DND-41 (cell line): ENCODE results near the gene HUS1B.

Source experiments
- ATAC-seq: fragments of 200-7000 bp; cut with Tn5 transposase; 3 replicates; pipeline ENCODE4 v1.9.1; 2021; ENCODE audit warnings: low read depth; ENCODE audit not compliant: insufficient read depth
- DNase-seq: peaks from one replicate; pipeline ENCODE4 v3.0.0-alpha.2; 2020
- H2AFZ ChIP-seq: 2 replicates; pipeline ENCODE4 v1.6.0; 2012; ENCODE audit warnings: low read depth, low read length
- H3K27ac ChIP-seq: 2 replicates; pipeline ENCODE4 v1.5.1; 2012; ENCODE audit warnings: low read length, inconsistent platforms
- H3K27me3 ChIP-seq: fragments of 200-600 bp; sonication (generic); 2 replicates; pipeline ENCODE4 v1.6.0; 2012; ENCODE audit warnings: low read length, mild to moderate bottlenecking, inconsistent platforms; ENCODE audit not compliant: insufficient read depth, poor library complexity
- H3K36me3 ChIP-seq: 2 replicates; pipeline ENCODE4 v1.5.1; 2012; ENCODE audit warnings: low read length, inconsistent platforms; ENCODE audit not compliant: insufficient read depth
- H3K4me1 ChIP-seq: 2 replicates; pipeline ENCODE4 v1.5.1; 2012; ENCODE audit warnings: mild to moderate bottlenecking, low read length; ENCODE audit not compliant: insufficient read depth
- H3K4me2 ChIP-seq: 2 replicates; pipeline ENCODE4 v1.6.0; 2012; ENCODE audit warnings: mild to moderate bottlenecking, moderate library complexity, low read length, inconsistent platforms; ENCODE audit not compliant: insufficient read depth
- H3K4me3 ChIP-seq, 2 experiments: fragments of 200-600 bp in 1 of 2; shearing (Covaris generic) in 1 of 2; 2 replicates each; pipeline ENCODE4 v1.5.1; 2012 to 2016; ENCODE audit warnings: inconsistent platforms in 2 of 2, low read length in 2 of 2, mild to moderate bottlenecking in 2 of 2, low read depth in 1 of 2, moderate library complexity in 1 of 2
- H3K79me2 ChIP-seq: 2 replicates; pipeline ENCODE4 v1.6.0; 2012; ENCODE audit warnings: low read length, inconsistent platforms; ENCODE audit not compliant: insufficient read depth
- H3K9ac ChIP-seq: 2 replicates; pipeline ENCODE4 v1.6.0; 2012; ENCODE audit warnings: low read depth, mild to moderate bottlenecking, inconsistent platforms, low read length, moderate library complexity
- H3K9me3 ChIP-seq: 2 replicates; pipeline ENCODE4 v1.5.1; 2012; ENCODE audit warnings: low read length, moderate library complexity, mild to moderate bottlenecking, inconsistent platforms; ENCODE audit not compliant: insufficient read depth, severe bottlenecking
- H4K20me1 ChIP-seq: 2 replicates; pipeline ENCODE4 v1.6.0; 2012; ENCODE audit warnings: low read length; ENCODE audit not compliant: insufficient read depth
- CTCF ChIP-seq: IDR thresholded peaks from 2 replicates; pipeline ENCODE4 v1.5.1; 2012; ENCODE audit warnings: borderline replicate concordance, low read length, moderate library complexity, mild to moderate bottlenecking; ENCODE audit not compliant: poor library complexity, severe bottlenecking; ENCODE audit errors: extremely low read depth
- EZH2 ChIP-seq: IDR thresholded peaks from 3 replicates; pipeline ENCODE4 v1.6.1; 2012; ENCODE audit warnings: borderline replicate concordance, low read depth, mild to moderate bottlenecking, moderate library complexity, low read length, inconsistent platforms; ENCODE audit not compliant: severe bottlenecking

HUS1B gene

GRCh38 chr6:659716-660581, 3.0 kb upstream of the HUS1B start:
- Histone ChIP-seq H3K27ac (peak overlapping the region; percentile 55), H3K9me3 (no peaks in the 10 kb centered on the region), H3K27me3 (no peaks in the 10 kb centered on the region), H3K36me3 (no peaks in the 10 kb centered on the region), H3K4me1 (peaks cover 23% of the 10 kb centered on the region), H4K20me1 (peaks cover 22% of the 10 kb centered on the region), H3K79me2 (peaks cover 30% of the 10 kb centered on the region), H3K4me3 (peak overlapping the region in 1 of 2 experiments; percentile 27; a peak in 1 of 4 replicates), H2AFZ (no peak overlapping the region), H3K4me2 (peak overlapping the region; percentile 49), H3K9ac (0 out of 2 replicates have a peak overlapping the region, but pooled peaks have one; percentile 6)
- TF ChIP-seq CTCF (no peak), EZH2 (no peak)
- DNase-seq = peak; percentile 61
- ATAC-seq = peak; percentile 91

- no peaks in the 10 kb centered on the region for H3K27me3 ChIP-seq
- H3K4me1 ChIP-seq = peaks cover 23% of the 10 kb centered on the region
- H3K4me3 ChIP-seq = no peak overlapping the region
- no peak overlapping the region for H3K27ac ChIP-seq
- peaks cover 21% of the 10 kb centered on the region for H4K20me1 ChIP-seq
- no peak for DNase-seq
- peaks cover 28% of the 10 kb centered on the region for H3K79me2 ChIP-seq
- H3K36me3 ChIP-seq = 0 out of 2 replicates have a peak, but pooled peaks cover 3% of the 10 kb centered on the region
- no peak for ATAC-seq
- no peak overlapping the region for H2AFZ ChIP-seq
- H3K4me2 ChIP-seq = no peak overlapping the region
- TF ChIP-seq CTCF = no peak
- no peak for TF ChIP-seq EZH2
- no peaks in the 10 kb centered on the region for H3K9me3 ChIP-seq
- no peak overlapping the region for H3K9ac ChIP-seq
These were observed 1.3 kb upstream of the HUS1B start for GRCh38 chr6:658244-658643.

DNA sequence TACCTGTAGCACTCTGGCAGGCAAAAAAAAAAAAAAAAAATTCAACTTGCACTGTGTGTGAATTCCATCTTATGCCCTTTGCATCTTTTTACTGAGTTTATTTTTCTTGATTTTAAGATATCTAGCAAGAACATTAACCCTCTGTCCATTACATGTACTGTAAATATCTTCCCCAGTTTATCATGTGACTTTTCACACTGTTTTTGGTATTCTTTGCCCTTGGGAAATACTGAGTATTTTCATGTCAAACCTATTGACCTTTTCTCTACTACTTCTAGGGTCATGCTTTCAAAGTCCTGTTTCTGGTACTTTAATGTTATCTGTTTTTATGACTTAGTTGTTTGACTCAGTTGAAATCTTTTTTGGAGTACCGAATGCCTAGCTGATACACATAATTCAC, 843 bp upstream of the HUS1B start:
- H3K27me3 ChIP-seq = no peaks in the 10 kb centered on the region
- no peak overlapping the region for H3K9ac ChIP-seq
- ATAC-seq (no peak), DNase-seq (no peak)
- H2AFZ ChIP-seq = no peak overlapping the region
- TF ChIP-seq CTCF (no peak), EZH2 (no peak)
- H3K27ac ChIP-seq = no peak overlapping the region
- no peak overlapping the region for H3K4me2 ChIP-seq
- H4K20me1 ChIP-seq = peaks cover 21% of the 10 kb centered on the region
- 0 out of 2 replicates have a peak, but pooled peaks cover 3% of the 10 kb centered on the region for H3K36me3 ChIP-seq
- no peaks in the 10 kb centered on the region for H3K9me3 ChIP-seq
- H3K4me3 ChIP-seq = no peak overlapping the region
- H3K4me1 ChIP-seq = peaks cover 23% of the 10 kb centered on the region
- peaks cover 24% of the 10 kb centered on the region for H3K79me2 ChIP-seq
